ENCODE results near the gene VSNL1. TPM values are rescaled to one million over a fixed set of nuclear protein-coding genes. Genes with fewer than 3 reads are reported as not detected.

VSNL1 gene
- total RNA-seq, 1 experiment from 2014 or later: 7.8 TPM

GRCh38 chr2:17593445-17593840 is 52.9 kb downstream of the VSNL1 start:
- Histone ChIP-seq H3K27me3 (replicated peaks; ENCODE audit: insufficient read depth, low read depth, low read length, poor library complexity) (no peaks in the 10 kb centered on the region), H3K4me3 (ENCODE audit: low read depth, low read length, poor library complexity, severe bottlenecking) (no peak overlapping the region), H3K27ac (ENCODE audit: low read depth, low read length, poor library complexity, severe bottlenecking) (no peak overlapping the region), H3K36me3 (ENCODE audit: insufficient read depth, low read length, poor library complexity, severe bottlenecking) (no peaks in the 10 kb centered on the region), H3K9me3 (ENCODE audit: low read depth, low read length, poor library complexity, severe bottlenecking) (no peaks in the 10 kb centered on the region), H3K4me1 (ENCODE audit: insufficient read depth, low read length, poor library complexity, severe bottlenecking) (no peaks in the 10 kb centered on the region)
- DNase-seq (ENCODE audit: low spot score): no peak
- no TSS peak for BruUV-seq (replicated peaks)
- ChIA-PET CTCF (no interaction called here), POLR2A (ENCODE audit: low non-redundant PET) (no interaction called here)
- TF ChIP-seq EZH2 (IDR thresholded peaks at IDR 0.05; ENCODE audit: borderline replicate concordance, low read depth, low read length, poor library complexity, severe bottlenecking): no peak
- TF ChIP-seq CTCF (conservative IDR thresholded peaks at IDR 0.05; ENCODE audit: low read depth, low read length): no peak
- intact Hi-C loops (cut with micrococcal nuclease; ENCODE audit: unreplicated experiment): no loop called here

GRCh38 chr2:17593841-17594491 is 53.5 kb downstream of the VSNL1 start:
- POLR2A ChIA-PET (ENCODE audit: low non-redundant PET): no interaction called here
- TF ChIP-seq EZH2 (IDR thresholded peaks at IDR 0.05; ENCODE audit: borderline replicate concordance, low read depth, low read length, poor library complexity, severe bottlenecking) (no peak), CTCF (conservative IDR thresholded peaks at IDR 0.05; ENCODE audit: low read depth, low read length) (no peak)
- CTCF ChIA-PET: no interaction called here
- intact Hi-C loops (cut with micrococcal nuclease; ENCODE audit: unreplicated experiment): no loop called here
- no peak for DNase-seq (ENCODE audit: low spot score)
- BruUV-seq (replicated peaks): no TSS peak
- Histone ChIP-seq H3K4me1 (ENCODE audit: insufficient read depth, low read length, poor library complexity, severe bottlenecking) (no peaks in the 10 kb centered on the region), H3K27ac (ENCODE audit: low read depth, low read length, poor library complexity, severe bottlenecking) (no peak overlapping the region), H3K9me3 (ENCODE audit: low read depth, low read length, poor library complexity, severe bottlenecking) (no peaks in the 10 kb centered on the region), H3K4me3 (ENCODE audit: low read depth, low read length, poor library complexity, severe bottlenecking) (no peak overlapping the region), H3K27me3 (replicated peaks; ENCODE audit: insufficient read depth, low read depth, low read length, poor library complexity) (no peaks in the 10 kb centered on the region), H3K36me3 (ENCODE audit: insufficient read depth, low read length, poor library complexity, severe bottlenecking) (no peaks in the 10 kb centered on the region)

- Histone ChIP-seq H3K27ac (ENCODE audit: low read depth, low read length, poor library complexity, severe bottlenecking) (no peak overlapping the region), H3K9me3 (ENCODE audit: low read depth, low read length, poor library complexity, severe bottlenecking) (no peaks in the 10 kb centered on the region), H3K36me3 (ENCODE audit: insufficient read depth, low read length, poor library complexity, severe bottlenecking) (no peaks in the 10 kb centered on the region), H3K27me3 (replicated peaks; ENCODE audit: insufficient read depth, low read depth, low read length, poor library complexity) (no peaks in the 10 kb centered on the region), H3K4me3 (ENCODE audit: low read depth, low read length, poor library complexity, severe bottlenecking) (no peak overlapping the region), H3K4me1 (ENCODE audit: insufficient read depth, low read length, poor library complexity, severe bottlenecking) (no peaks in the 10 kb centered on the region)
- TF ChIP-seq CTCF (conservative IDR thresholded peaks at IDR 0.05; ENCODE audit: low read depth, low read length) (no peak), EZH2 (IDR thresholded peaks at IDR 0.05; ENCODE audit: borderline replicate concordance, low read depth, low read length, poor library complexity, severe bottlenecking) (no peak)
- intact Hi-C loops (cut with micrococcal nuclease; ENCODE audit: unreplicated experiment): no loop called here
- CTCF ChIA-PET: no interaction called here
- no TSS peak for BruUV-seq (replicated peaks)
- no peak for DNase-seq (ENCODE audit: low spot score)
- POLR2A ChIA-PET (ENCODE audit: low non-redundant PET): no interaction called here
These were observed 54.3 kb downstream of the VSNL1 start for GRCh38 chr2:17594533-17595401.
